IMR-90 (cell line): Measurements from ENCODE around the gene ATP13A2. TPM values are rescaled to one million over a fixed set of nuclear protein-coding genes. Genes with fewer than 3 reads are reported as not detected.

Experiments
- ATAC-seq: fragments of 200-7000 bp; cut with Tn5 transposase; 2 replicates; pipeline ENCODE4 v1.9.1; 2020; ENCODE audit warnings: low read depth, mild to moderate bottlenecking, moderate library complexity
- BruUV-seq: library from RNA; stranded (reverse); fragments of 400-500 nt; replicated peaks from 2 replicates; lab custom pipeline; 2021; lab: Mats Ljungman, UMichigan
- CTCF ChIA-PET: fragments of 300-600 bp; formaldehyde crosslinking; extraction: SDS; loops from one replicate; lab custom pipeline; 2021; ENCODE audit warnings: antibody characterized with exemption; lab: Yijun Ruan, JAX
- POLR2A ChIA-PET: fragments of 300-600 bp; sonication (Branson Sonifier 250); formaldehyde crosslinking; loops from one replicate; lab custom pipeline; 2022; ENCODE audit warnings: antibody characterized with exemption; ENCODE audit not compliant: unreplicated experiment; lab: Charles Lee
- DNase-seq: peaks from one replicate; pipeline ENCODE4 v3.0.0; 2013
- H2AFZ ChIP-seq: replicated peaks from 2 replicates; pipeline ENCODE3; 2013; ENCODE audit warnings: low read length, mild to moderate bottlenecking; ENCODE audit not compliant: poor library complexity
- H2AK5ac ChIP-seq: 2 replicates; pipeline ENCODE4 v1.6.1; 2013; ENCODE audit warnings: low read depth, low read length, inconsistent platforms
- H2AK9ac ChIP-seq: replicated peaks from 2 replicates; pipeline ENCODE3; 2013; ENCODE audit warnings: mild to moderate bottlenecking, low read depth, low read length, moderate library complexity; ENCODE audit not compliant: poor library complexity
- H2BK120ac ChIP-seq: 2 replicates; pipeline ENCODE4 v1.6.1; 2013; ENCODE audit warnings: low read depth, low read length, inconsistent platforms
- H2BK15ac ChIP-seq: 3 replicates; pipeline ENCODE4 v1.6.1; 2013; ENCODE audit warnings: low read depth, low read length, inconsistent platforms
- H2BK20ac ChIP-seq: 2 replicates; pipeline ENCODE4 v1.6.1; 2013; ENCODE audit warnings: low read depth, mild to moderate bottlenecking, inconsistent platforms, low read length, moderate library complexity
- H2BK5ac ChIP-seq: 2 replicates; pipeline ENCODE4 v1.6.1; 2013; ENCODE audit warnings: mild to moderate bottlenecking, low read depth, low read length, inconsistent platforms; ENCODE audit not compliant: poor library complexity, severe bottlenecking
- H3K14ac ChIP-seq: replicated peaks from 2 replicates; pipeline ENCODE4 v1.6.1; 2013; ENCODE audit warnings: low read depth, low read length, inconsistent platforms
- H3K18ac ChIP-seq: 2 replicates; pipeline ENCODE4 v1.6.1; 2013; ENCODE audit warnings: low read depth, low read length, control low read depth
- H3K23ac ChIP-seq: 2 replicates; pipeline ENCODE4 v1.6.1; 2013; ENCODE audit warnings: low read depth, low read length, inconsistent platforms
- H3K27ac ChIP-seq: 2 replicates; pipeline ENCODE4 v1.5.1; 2013; ENCODE audit warnings: mild to moderate bottlenecking, control low read depth, low read length; ENCODE audit not compliant: insufficient read depth
- H3K27me3 ChIP-seq: 2 replicates; pipeline ENCODE4 v1.6.1; 2013; ENCODE audit warnings: low read length; ENCODE audit not compliant: control insufficient read depth, insufficient read depth
- H3K36me3 ChIP-seq: 2 replicates; pipeline ENCODE4 v1.6.1; 2013; ENCODE audit warnings: low read length, mixed read lengths; ENCODE audit not compliant: control insufficient read depth, insufficient read depth
- H3K4ac ChIP-seq: 2 replicates; pipeline ENCODE4 v1.6.1; 2013; ENCODE audit warnings: low read depth, low read length, inconsistent platforms
- H3K4me1 ChIP-seq: 2 replicates; pipeline ENCODE4 v1.6.1; 2013; ENCODE audit warnings: low read length, mixed read lengths; ENCODE audit not compliant: control insufficient read depth, insufficient read depth
- H3K4me2 ChIP-seq: 2 replicates; pipeline ENCODE4 v1.6.1; 2013; ENCODE audit warnings: low read depth, mild to moderate bottlenecking, control low read depth, low read length, moderate library complexity
- H3K4me3 ChIP-seq: 2 replicates; pipeline ENCODE4 v1.5.1; 2013; ENCODE audit warnings: low read depth, mild to moderate bottlenecking, control low read depth, low read length, moderate library complexity; ENCODE audit not compliant: insufficient read depth
- H3K56ac ChIP-seq: 2 replicates; pipeline ENCODE4 v1.6.1; 2013; ENCODE audit warnings: low read length, inconsistent platforms; ENCODE audit not compliant: insufficient read depth; ENCODE audit errors: extremely low read depth
- H3K79me1 ChIP-seq, 2 experiments: 2 replicates each; pipeline ENCODE4 v1.6.1; 2013; ENCODE audit warnings: low read length in 2 of 2, inconsistent platforms in 1 of 2, low read depth in 1 of 2
- H3K9ac ChIP-seq: 2 replicates; pipeline ENCODE4 v1.6.1; 2013; ENCODE audit warnings: low read depth, low read length, control low read depth
- H3K9me1 ChIP-seq: 2 replicates; pipeline ENCODE4 v1.6.1; 2013; ENCODE audit warnings: low read length, inconsistent platforms; ENCODE audit not compliant: insufficient read depth
- H3K9me3 ChIP-seq: 2 replicates; pipeline ENCODE4 v1.6.1; 2013; ENCODE audit warnings: low read length; ENCODE audit not compliant: control insufficient read depth, insufficient read depth
- H4K20me1 ChIP-seq: 2 replicates; pipeline ENCODE4 v1.6.1; 2013; ENCODE audit warnings: low read length, inconsistent platforms; ENCODE audit not compliant: insufficient read depth
- H4K5ac ChIP-seq: 2 replicates; pipeline ENCODE4 v1.6.1; 2013; ENCODE audit warnings: mild to moderate bottlenecking, low read depth, low read length, control low read depth
- H4K8ac ChIP-seq, 2 experiments: 2 replicates each; pipeline ENCODE4 v1.6.1; 2013; ENCODE audit warnings: low read depth in 2 of 2, low read length in 2 of 2, control low read depth in 1 of 2, inconsistent platforms in 1 of 2
- H4K91ac ChIP-seq: 2 replicates; pipeline ENCODE4 v1.6.1; 2013; ENCODE audit warnings: low read depth, low read length, inconsistent platforms; ENCODE audit not compliant: insufficient read depth
- BHLHE40 ChIP-seq: fragments of 150-350 bp; IDR thresholded peaks from 2 replicates; pipeline ENCODE4 v1.6.1; 2016; ENCODE audit warnings: mild to moderate bottlenecking, low read depth, low read length
- CEBPB ChIP-seq: IDR thresholded peaks from 2 replicates; pipeline ENCODE4 v1.6.1; 2012; ENCODE audit warnings: low read depth, low read length, improper control_type of control experiment
- CHD1 ChIP-seq: IDR thresholded peaks from 2 replicates; pipeline ENCODE4 v1.6.1; 2012; ENCODE audit warnings: low read depth, low read length, improper control_type of control experiment
- FOS ChIP-seq: fragments of 150-350 bp; IDR thresholded peaks from 2 replicates; pipeline ENCODE4 v1.6.1; 2016; ENCODE audit warnings: low read depth, low read length
- NFE2L2 ChIP-seq: fragments of 150-350 bp; IDR thresholded peaks from 2 replicates; pipeline ENCODE4 v1.6.1; 2016; ENCODE audit warnings: low read depth, mild to moderate bottlenecking, low read length
- POLR2A ChIP-seq: IDR thresholded peaks from 2 replicates; pipeline ENCODE4 v1.6.1; 2012; ENCODE audit warnings: mild to moderate bottlenecking, low read depth, low read length
- RCOR1 ChIP-seq: IDR thresholded peaks from 2 replicates; pipeline ENCODE4 v1.6.1; 2012; ENCODE audit warnings: mild to moderate bottlenecking, low read length, improper control_type of control experiment; ENCODE audit not compliant: insufficient replicate concordance
- RFX5 ChIP-seq: IDR thresholded peaks from 2 replicates; pipeline ENCODE4 v1.8.0; 2012; ENCODE audit warnings: low read depth, mild to moderate bottlenecking, low read length, moderate library complexity
- SMC3 ChIP-seq: fragments of 150-350 bp; IDR thresholded peaks from 2 replicates; pipeline ENCODE4 v1.6.1; 2016; ENCODE audit warnings: low read depth, mild to moderate bottlenecking, antibody characterized with exemption, low read length, moderate library complexity
- WGBS, 2 experiments: methylation state at CpG; one replicate each; pipeline versions ENCODE4 v1.1.5 to v1.1.7; 2013; ENCODE audit warnings: missing lambda C conversion rate in 2 of 2; ENCODE audit not compliant: insufficient read length in 1 of 2; ENCODE audit errors: extremely low coverage in 2 of 2; 5-methylcytosine and 5-hydroxymethylcytosine counted together
- dilution Hi-C: fragments of 300-500 bp; cut with HindIII; formaldehyde crosslinking; loops from one replicate; pipeline ENCODE4 v1.14.3; 2018; ENCODE audit warnings: low sequenced_read_pairs; ENCODE audit not compliant: unreplicated experiment
- in situ Hi-C: fragments of 300-500 bp; cut with MboI; formaldehyde crosslinking; loops from 3 replicates; pipeline ENCODE4 v1.14.3; 2019; ENCODE audit warnings: low sequenced_read_pairs, inconsistent platforms, mixed read lengths
- intact Hi-C: fragments of 100-400 bp; cut with micrococcal nuclease; formaldehyde crosslinking; loops from 2 replicates; pipeline ENCODE4 v1.10.0; 2022
- polyA plus RNA-seq, 3 experiments: library from polyadenylated mRNA; depleted of rRNA; stranded (reverse); fragments of >200 nt; gene quantifications; 2 replicates each; pipeline ENCODE4 v1.2.3, GENCODE V29; 2012; ENCODE audit warnings: low replicate concordance in 1 of 3
- total RNA-seq: library from RNA; depleted of rRNA; stranded (reverse); fragments of >200 nt; gene quantifications from 2 replicates; pipeline ENCODE4 v1.2.3, GENCODE V29; 2012
- TF ChIP-seq, protein P1 (sequence below): fragments of 150-350 bp; IDR thresholded peaks from 2 replicates; pipeline ENCODE4 v1.6.1; 2017; ENCODE audit warnings: mild to moderate bottlenecking, antibody characterized with exemption, low read length, low read depth
- TF ChIP-seq, protein P2 (sequence below): fragments of 150-350 bp; IDR thresholded peaks from 2 replicates; pipeline ENCODE4 v1.6.1; 2016; ENCODE audit warnings: low read depth, mild to moderate bottlenecking, low read length, moderate library complexity, borderline replicate concordance
- TF ChIP-seq, protein P3 (sequence below): conservative IDR thresholded peaks from 2 replicates; pipeline ENCODE4 v1.5.1; 2012; ENCODE audit warnings: mild to moderate bottlenecking, low read depth, low read length, improper control_type of control experiment

The ATP13A2 gene
- total and polyA plus RNA-seq, 2 of the 4 experiments (the other 2 are of a cell fraction): 5.7 to 18.9 TPM

DNA sequence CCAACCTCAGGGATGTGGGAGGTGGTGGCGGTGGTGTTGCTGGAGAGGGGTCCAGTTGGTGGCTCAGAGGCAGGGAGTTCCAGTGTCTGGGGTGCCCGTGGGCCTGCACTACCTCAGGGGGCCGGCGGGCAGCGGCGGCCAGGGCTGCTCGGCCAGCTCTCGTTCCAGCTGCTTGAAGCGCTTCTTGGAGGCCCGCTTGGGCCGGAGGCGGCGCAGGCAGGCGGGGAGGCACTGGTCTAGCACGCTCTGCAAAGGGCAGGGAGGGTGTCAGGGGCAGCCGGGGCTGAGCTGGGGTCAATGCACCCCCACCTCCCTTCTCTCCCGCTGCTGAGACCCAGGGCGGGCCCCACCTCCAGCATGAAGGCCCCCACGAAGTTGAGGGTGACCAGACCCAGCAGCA, 25.6 kb downstream of the ATP13A2 start:
- no peak overlapping the region for H3K23ac ChIP-seq
- intact Hi-C loops: no loop called here
- H3K14ac ChIP-seq: no peak overlapping the region
- no peak overlapping the region for H3K4me3 ChIP-seq
- no peak overlapping the region for H2AK9ac ChIP-seq
- H3K27ac ChIP-seq: no peak overlapping the region
- no peaks in the 10 kb centered on the region; the same call in 1 of the 2 replicates for H4K20me1 ChIP-seq
- in situ Hi-C loops: no loop called here
- H4K5ac ChIP-seq: no peak overlapping the region
- no peak overlapping the region for H2BK15ac ChIP-seq
- H3K27me3 ChIP-seq: no peaks in the 10 kb centered on the region
- no peak overlapping the region for H3K56ac ChIP-seq
- TF ChIP-seq RFX5 (no peak), SMC3 (no peak), CHD1 (no peak), RCOR1 (no peak), FOS (no peak), BHLHE40 (no peak), POLR2A (no peak), NFE2L2 (no peak), CEBPB (no peak)
- TF ChIP-seq, protein P1, sequence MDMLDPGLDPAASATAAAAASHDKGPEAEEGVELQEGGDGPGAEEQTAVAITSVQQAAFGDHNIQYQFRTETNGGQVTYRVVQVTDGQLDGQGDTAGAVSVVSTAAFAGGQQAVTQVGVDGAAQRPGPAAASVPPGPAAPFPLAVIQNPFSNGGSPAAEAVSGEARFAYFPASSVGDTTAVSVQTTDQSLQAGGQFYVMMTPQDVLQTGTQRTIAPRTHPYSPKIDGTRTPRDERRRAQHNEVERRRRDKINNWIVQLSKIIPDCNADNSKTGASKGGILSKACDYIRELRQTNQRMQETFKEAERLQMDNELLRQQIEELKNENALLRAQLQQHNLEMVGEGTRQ: no peak
- TF ChIP-seq, protein P2, sequence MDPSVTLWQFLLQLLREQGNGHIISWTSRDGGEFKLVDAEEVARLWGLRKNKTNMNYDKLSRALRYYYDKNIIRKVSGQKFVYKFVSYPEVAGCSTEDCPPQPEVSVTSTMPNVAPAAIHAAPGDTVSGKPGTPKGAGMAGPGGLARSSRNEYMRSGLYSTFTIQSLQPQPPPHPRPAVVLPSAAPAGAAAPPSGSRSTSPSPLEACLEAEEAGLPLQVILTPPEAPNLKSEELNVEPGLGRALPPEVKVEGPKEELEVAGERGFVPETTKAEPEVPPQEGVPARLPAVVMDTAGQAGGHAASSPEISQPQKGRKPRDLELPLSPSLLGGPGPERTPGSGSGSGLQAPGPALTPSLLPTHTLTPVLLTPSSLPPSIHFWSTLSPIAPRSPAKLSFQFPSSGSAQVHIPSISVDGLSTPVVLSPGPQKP: no peak
- TF ChIP-seq, protein P3, sequence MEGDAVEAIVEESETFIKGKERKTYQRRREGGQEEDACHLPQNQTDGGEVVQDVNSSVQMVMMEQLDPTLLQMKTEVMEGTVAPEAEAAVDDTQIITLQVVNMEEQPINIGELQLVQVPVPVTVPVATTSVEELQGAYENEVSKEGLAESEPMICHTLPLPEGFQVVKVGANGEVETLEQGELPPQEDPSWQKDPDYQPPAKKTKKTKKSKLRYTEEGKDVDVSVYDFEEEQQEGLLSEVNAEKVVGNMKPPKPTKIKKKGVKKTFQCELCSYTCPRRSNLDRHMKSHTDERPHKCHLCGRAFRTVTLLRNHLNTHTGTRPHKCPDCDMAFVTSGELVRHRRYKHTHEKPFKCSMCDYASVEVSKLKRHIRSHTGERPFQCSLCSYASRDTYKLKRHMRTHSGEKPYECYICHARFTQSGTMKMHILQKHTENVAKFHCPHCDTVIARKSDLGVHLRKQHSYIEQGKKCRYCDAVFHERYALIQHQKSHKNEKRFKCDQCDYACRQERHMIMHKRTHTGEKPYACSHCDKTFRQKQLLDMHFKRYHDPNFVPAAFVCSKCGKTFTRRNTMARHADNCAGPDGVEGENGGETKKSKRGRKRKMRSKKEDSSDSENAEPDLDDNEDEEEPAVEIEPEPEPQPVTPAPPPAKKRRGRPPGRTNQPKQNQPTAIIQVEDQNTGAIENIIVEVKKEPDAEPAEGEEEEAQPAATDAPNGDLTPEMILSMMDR: no peak
- H3K9me3 ChIP-seq: no peaks in the 10 kb centered on the region
- CTCF ChIA-PET: no interaction called here
- H3K4ac ChIP-seq: no peak overlapping the region
- H3K18ac ChIP-seq: no peak overlapping the region
- no peaks in the 10 kb centered on the region for H3K79me1 ChIP-seq
- no peak overlapping the region for H2BK120ac ChIP-seq
- BruUV-seq: no TSS peak
- H4K8ac ChIP-seq: no peak overlapping the region
- ATAC-seq (no peak), DNase-seq (no peak)
- dilution Hi-C loops: no loop called here
- H3K4me2 ChIP-seq: no peak overlapping the region
- H2AK5ac ChIP-seq: no peak overlapping the region
- H2BK5ac ChIP-seq: no peak overlapping the region
- H2BK20ac ChIP-seq: no peak overlapping the region
- peaks cover 13% of the 10 kb centered on the region for H3K36me3 ChIP-seq
- H3K9ac ChIP-seq: no peak overlapping the region
- WGBS, 2 experiments: 89% methylated on average over 9 of the region's 19 CpGs; no CpG with 5 or more reads in 1 of the 2 experiments
- POLR2A ChIA-PET: no interaction called here
- no peaks in the 10 kb centered on the region for H3K9me1 ChIP-seq
- H3K4me1 ChIP-seq: peaks cover 4% of the 10 kb centered on the region; the same call in 1 of the 2 replicates
- no peak overlapping the region for H2AFZ ChIP-seq
- no peak overlapping the region for H4K91ac ChIP-seq
